Panc1 (cell line): ENCODE results near the gene S100A12. TPM values are rescaled to one million over a fixed set of nuclear protein-coding genes. Genes with fewer than 3 reads are reported as not detected.

Source experiments
- ATAC-seq: fragments of 200-7000 bp; cut with Tn5 transposase; 2 replicates; pipeline ENCODE4 v1.9.1; 2020; ENCODE audit warnings: mild to moderate bottlenecking, moderate library complexity
- BruUV-seq: library from RNA; stranded (reverse); fragments of 400-500 nt; replicated peaks from 2 replicates; lab custom pipeline; 2021; lab: Mats Ljungman, UMichigan
- CTCF ChIA-PET: fragments of 300-600 bp; sonication (Branson Sonifier 250); formaldehyde crosslinking; loops from one replicate; lab custom pipeline; 2022; ENCODE audit warnings: antibody characterized with exemption; lab: Charles Lee
- POLR2A ChIA-PET: fragments of 300-600 bp; sonication (Branson Sonifier 250); formaldehyde crosslinking; loops from one replicate; lab custom pipeline; 2022; ENCODE audit warnings: antibody characterized with exemption; lab: Charles Lee
- DNase-seq: peaks from one replicate; pipeline ENCODE4 v3.0.0-alpha.2; 2010; ENCODE audit warnings: low read depth, low spot score
- H3K27ac ChIP-seq: 2 replicates; pipeline ENCODE4 v1.5.1; 2011; ENCODE audit warnings: mild to moderate bottlenecking, low read length, inconsistent platforms
- H3K27me3 ChIP-seq: fragments of 200-500 bp; sonication (Bioruptor generic); 2 replicates; pipeline ENCODE4 v1.6.0; 2014; ENCODE audit warnings: low read length, inconsistent platforms; ENCODE audit not compliant: control insufficient read depth, insufficient read depth
- H3K36me3 ChIP-seq: fragments of 200-500 bp; sonication (Bioruptor generic); 2 replicates; pipeline ENCODE4 v1.5.1; 2014; ENCODE audit warnings: inconsistent platforms, mild to moderate bottlenecking, low read length, moderate library complexity; ENCODE audit not compliant: control insufficient read depth, insufficient read depth
- H3K4me1 ChIP-seq: 2 replicates; pipeline ENCODE4 v1.5.1; 2011; ENCODE audit warnings: inconsistent platforms, mild to moderate bottlenecking, low read length, moderate library complexity; ENCODE audit not compliant: control insufficient read depth, insufficient read depth
- H3K4me3 ChIP-seq, 2 experiments: 2 replicates each; pipeline ENCODE4 v1.5.1; 2011 to 2012; ENCODE audit warnings: low read depth in 2 of 2, low read length in 2 of 2, mild to moderate bottlenecking in 2 of 2, inconsistent platforms in 1 of 2, moderate library complexity in 1 of 2
- H3K9me3 ChIP-seq: fragments of 200-500 bp; sonication (Bioruptor generic); 2 replicates; pipeline ENCODE4 v1.5.1; 2014; ENCODE audit warnings: low read depth, mild to moderate bottlenecking, inconsistent platforms, low read length, moderate library complexity; ENCODE audit not compliant: control insufficient read depth, insufficient read depth
- POLR2AphosphoS5 ChIP-seq: IDR thresholded peaks from 2 replicates; pipeline ENCODE4 v1.6.1; 2012; ENCODE audit warnings: mild to moderate bottlenecking, low read depth, low read length, moderate library complexity
- SIN3A ChIP-seq: IDR thresholded peaks from 2 replicates; pipeline ENCODE4 v1.6.1; 2012; ENCODE audit warnings: low read depth, mild to moderate bottlenecking, low read length, moderate library complexity, borderline replicate concordance; ENCODE audit not compliant: insufficient read depth
- TCF7L2 ChIP-seq: IDR thresholded peaks from 2 replicates; pipeline ENCODE4 v1.6.1; 2011; ENCODE audit warnings: mild to moderate bottlenecking, low read depth, low read length, inconsistent platforms
- in situ Hi-C: cut with HindIII; loops from 2 replicates; pipeline ENCODE4 v1.10.0; 2016; ENCODE audit warnings: low sequenced_read_pairs, low pct_unique_long_range_greater_than_20kb
- intact Hi-C: fragments of 100-400 bp; cut with micrococcal nuclease; formaldehyde crosslinking; loops from one replicate; pipeline ENCODE4 v1.10.0; 2022; ENCODE audit not compliant: unreplicated experiment
- total RNA-seq: library from RNA; stranded (reverse); gene quantifications from one replicate; pipeline ENCODE4 v1.2.1, GENCODE V29; 2021; ENCODE audit not compliant: unreplicated experiment
- TF ChIP-seq, protein P1 (sequence below), 2 experiments: IDR thresholded peaks; 2 replicates each; pipeline ENCODE4 v1.6.1; 2011 to 2012; ENCODE audit warnings: low read depth in 2 of 2, control low read depth in 1 of 2, low read length in 1 of 2, mild to moderate bottlenecking in 1 of 2, moderate library complexity in 1 of 2; ENCODE audit not compliant: insufficient read depth in 1 of 2
- TF ChIP-seq, protein P2 (sequence below): fragments of 450-650 bp; IDR thresholded peaks from 2 replicates; pipeline ENCODE4 v1.5.1; 2017; ENCODE audit warnings: mild to moderate bottlenecking

S100A12 gene
- total RNA-seq, 1 experiment from 2014 or later, result not detected

DNA sequence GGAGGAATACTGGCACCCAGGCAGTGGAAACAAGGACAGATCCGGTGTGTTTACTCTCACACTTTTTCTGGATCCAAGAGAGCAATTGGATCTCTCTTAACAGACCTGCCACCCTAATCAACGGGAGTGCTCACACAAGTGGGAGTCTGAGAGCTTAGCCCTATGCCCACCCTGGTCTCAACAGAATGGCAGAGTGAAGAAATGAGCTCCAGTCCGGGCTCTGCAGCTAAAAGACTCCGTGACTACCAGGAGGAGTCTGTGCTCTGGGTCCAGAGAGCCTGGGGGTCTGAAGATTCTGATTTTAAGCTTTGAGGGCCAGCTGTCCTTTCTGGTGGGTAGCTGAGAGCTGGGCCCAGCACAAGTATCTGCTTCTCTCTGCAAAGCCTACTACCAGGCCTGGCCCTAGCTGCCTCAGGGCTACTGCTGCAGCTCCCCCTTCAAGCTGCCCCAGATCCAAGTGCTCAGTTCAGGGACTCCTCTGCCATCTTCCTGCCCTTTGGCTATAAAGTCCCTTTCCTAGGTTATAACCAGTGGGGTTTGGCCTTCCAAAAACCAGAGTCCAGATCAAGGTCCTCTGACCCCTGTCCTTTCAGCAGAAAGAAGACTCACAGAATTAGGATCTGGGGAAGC lies 13.8 kb downstream of the S100A12 start:
- in situ Hi-C loops, result loop anchor here (25.0 kb wide), 1 partner anchor 251 kb away; the partner anchor contains the start of genes S100A14 and S100A16
- Histone ChIP-seq H3K27me3 (no peaks in the 10 kb centered on the region), H3K4me3 (no peak overlapping the region), H3K9me3 (no peaks in the 10 kb centered on the region), H3K36me3 (no peaks in the 10 kb centered on the region), H3K4me1 (no peaks in the 10 kb centered on the region), H3K27ac (no peak overlapping the region)
- ChIA-PET CTCF (no interaction called here), POLR2A (no interaction called here)
- DNase-seq, result no peak
- no peak for ATAC-seq
- TF ChIP-seq, protein P1, sequence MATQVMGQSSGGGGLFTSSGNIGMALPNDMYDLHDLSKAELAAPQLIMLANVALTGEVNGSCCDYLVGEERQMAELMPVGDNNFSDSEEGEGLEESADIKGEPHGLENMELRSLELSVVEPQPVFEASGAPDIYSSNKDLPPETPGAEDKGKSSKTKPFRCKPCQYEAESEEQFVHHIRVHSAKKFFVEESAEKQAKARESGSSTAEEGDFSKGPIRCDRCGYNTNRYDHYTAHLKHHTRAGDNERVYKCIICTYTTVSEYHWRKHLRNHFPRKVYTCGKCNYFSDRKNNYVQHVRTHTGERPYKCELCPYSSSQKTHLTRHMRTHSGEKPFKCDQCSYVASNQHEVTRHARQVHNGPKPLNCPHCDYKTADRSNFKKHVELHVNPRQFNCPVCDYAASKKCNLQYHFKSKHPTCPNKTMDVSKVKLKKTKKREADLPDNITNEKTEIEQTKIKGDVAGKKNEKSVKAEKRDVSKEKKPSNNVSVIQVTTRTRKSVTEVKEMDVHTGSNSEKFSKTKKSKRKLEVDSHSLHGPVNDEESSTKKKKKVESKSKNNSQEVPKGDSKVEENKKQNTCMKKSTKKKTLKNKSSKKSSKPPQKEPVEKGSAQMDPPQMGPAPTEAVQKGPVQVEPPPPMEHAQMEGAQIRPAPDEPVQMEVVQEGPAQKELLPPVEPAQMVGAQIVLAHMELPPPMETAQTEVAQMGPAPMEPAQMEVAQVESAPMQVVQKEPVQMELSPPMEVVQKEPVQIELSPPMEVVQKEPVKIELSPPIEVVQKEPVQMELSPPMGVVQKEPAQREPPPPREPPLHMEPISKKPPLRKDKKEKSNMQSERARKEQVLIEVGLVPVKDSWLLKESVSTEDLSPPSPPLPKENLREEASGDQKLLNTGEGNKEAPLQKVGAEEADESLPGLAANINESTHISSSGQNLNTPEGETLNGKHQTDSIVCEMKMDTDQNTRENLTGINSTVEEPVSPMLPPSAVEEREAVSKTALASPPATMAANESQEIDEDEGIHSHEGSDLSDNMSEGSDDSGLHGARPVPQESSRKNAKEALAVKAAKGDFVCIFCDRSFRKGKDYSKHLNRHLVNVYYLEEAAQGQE (IDR thresholded peaks at IDR 0.05; ENCODE audit: insufficient read depth in 1 of 2, low read depth in 2 of 2, low read length in 1 of 2), result no peak
- TF ChIP-seq, protein P2, sequence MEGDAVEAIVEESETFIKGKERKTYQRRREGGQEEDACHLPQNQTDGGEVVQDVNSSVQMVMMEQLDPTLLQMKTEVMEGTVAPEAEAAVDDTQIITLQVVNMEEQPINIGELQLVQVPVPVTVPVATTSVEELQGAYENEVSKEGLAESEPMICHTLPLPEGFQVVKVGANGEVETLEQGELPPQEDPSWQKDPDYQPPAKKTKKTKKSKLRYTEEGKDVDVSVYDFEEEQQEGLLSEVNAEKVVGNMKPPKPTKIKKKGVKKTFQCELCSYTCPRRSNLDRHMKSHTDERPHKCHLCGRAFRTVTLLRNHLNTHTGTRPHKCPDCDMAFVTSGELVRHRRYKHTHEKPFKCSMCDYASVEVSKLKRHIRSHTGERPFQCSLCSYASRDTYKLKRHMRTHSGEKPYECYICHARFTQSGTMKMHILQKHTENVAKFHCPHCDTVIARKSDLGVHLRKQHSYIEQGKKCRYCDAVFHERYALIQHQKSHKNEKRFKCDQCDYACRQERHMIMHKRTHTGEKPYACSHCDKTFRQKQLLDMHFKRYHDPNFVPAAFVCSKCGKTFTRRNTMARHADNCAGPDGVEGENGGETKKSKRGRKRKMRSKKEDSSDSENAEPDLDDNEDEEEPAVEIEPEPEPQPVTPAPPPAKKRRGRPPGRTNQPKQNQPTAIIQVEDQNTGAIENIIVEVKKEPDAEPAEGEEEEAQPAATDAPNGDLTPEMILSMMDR, result no peak
- TF ChIP-seq POLR2AphosphoS5 (no peak), SIN3A (no peak), TCF7L2 (no peak)
- intact Hi-C loops, result no loop called here
- no TSS peak for BruUV-seq

DNA sequence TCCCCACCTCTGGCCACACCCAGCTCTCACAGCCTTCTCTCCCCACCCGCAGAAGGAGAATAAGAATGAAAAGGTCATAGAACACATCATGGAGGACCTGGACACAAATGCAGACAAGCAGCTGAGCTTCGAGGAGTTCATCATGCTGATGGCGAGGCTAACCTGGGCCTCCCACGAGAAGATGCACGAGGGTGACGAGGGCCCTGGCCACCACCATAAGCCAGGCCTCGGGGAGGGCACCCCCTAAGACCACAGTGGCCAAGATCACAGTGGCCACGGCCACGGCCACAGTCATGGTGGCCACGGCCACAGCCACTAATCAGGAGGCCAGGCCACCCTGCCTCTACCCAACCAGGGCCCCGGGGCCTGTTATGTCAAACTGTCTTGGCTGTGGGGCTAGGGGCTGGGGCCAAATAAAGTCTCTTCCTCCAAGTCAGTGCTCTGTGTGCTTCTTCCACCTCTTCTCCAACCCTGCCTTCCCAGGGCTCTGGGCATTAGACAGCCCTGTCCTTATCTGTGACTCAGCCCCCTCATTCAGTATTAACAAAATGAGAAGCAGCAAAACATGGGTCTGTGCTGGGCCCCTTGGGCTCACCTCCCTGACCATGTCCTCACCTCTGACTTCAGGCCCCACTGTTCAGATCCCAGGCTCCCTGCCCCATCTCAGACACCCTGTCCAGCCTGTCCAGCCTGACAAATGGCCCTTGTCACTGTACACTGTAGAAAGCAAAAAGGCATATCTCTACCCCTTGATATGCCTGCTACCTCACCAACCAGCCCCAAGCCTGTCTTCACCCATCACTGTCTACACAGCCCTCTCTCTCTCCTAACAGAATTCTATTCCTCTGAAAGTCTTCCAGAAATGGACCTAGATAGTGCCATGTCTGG lies 14.6 kb downstream of the S100A12 start:
- H3K4me3 ChIP-seq, result no peak overlapping the region
- intact Hi-C loops, result no loop called here
- ChIA-PET CTCF (no interaction called here), POLR2A (no interaction called here)
- H3K27ac ChIP-seq, result no peak overlapping the region
- H3K4me1 ChIP-seq, result no peaks in the 10 kb centered on the region
- in situ Hi-C loops, result loop anchor here (25.0 kb wide), 1 partner anchor 251 kb away; the partner anchor contains the start of genes S100A14 and S100A16
- DNase-seq (no peak), ATAC-seq (0 out of 2 replicates have a peak, but pooled peaks have one; percentile 19)
- H3K9me3 ChIP-seq, result no peaks in the 10 kb centered on the region
- H3K36me3 ChIP-seq, result no peaks in the 10 kb centered on the region
- no peaks in the 10 kb centered on the region; the same call in 1 of the 2 replicates for H3K27me3 ChIP-seq
- BruUV-seq, result no TSS peak
- TF ChIP-seq, protein P2, result no peak
- TF ChIP-seq, protein P1 (IDR thresholded peaks at IDR 0.05; ENCODE audit: insufficient read depth in 1 of 2, low read depth in 2 of 2, low read length in 1 of 2), result no peak
- TF ChIP-seq POLR2AphosphoS5 (no peak), TCF7L2 (no peak), SIN3A (no peak)
